Tibial nerve (tissue), 4 donors: Measurements from ENCODE around the gene EXTL1.

Source experiments
- CTCF ChIP-seq, 5 experiments: fragments of 200-600 bp in 3 of 5; fragments of 450-650 bp in 2 of 5; sonication (generic) in 3 of 5; IDR thresholded peaks; one replicate each; pipeline ENCODE4 v1.5.1; 2016 to 2019; ENCODE audit warnings: antibody characterized with exemption in 5 of 5, mild to moderate bottlenecking in 3 of 5, moderate library complexity in 2 of 5
- EP300 ChIP-seq, 2 donors: sonication (generic); formaldehyde crosslinking; IDR thresholded peaks; one replicate each; pipeline ENCODE4 v1.6.1; 2017; ENCODE audit warnings: antibody characterized with exemption in 2 of 2, mild to moderate bottlenecking in 1 of 2
- POLR2A ChIP-seq, 2 donors: fragments of 450-650 bp; IDR thresholded peaks; one replicate each; pipeline ENCODE4 v1.6.1; 2017; ENCODE audit warnings: antibody characterized with exemption in 2 of 2, mild to moderate bottlenecking in 2 of 2, moderate library complexity in 2 of 2

GRCh38 chr1:25997828-25998761 is 23.5 kb upstream of the EXTL1 start, which contains the start of gene PAFAH2:
- TF ChIP-seq CTCF (IDR thresholded peaks at IDR 0.05) = peak; percentile 86 to 100 (median 98)
- peak; percentile 93 to 95 for TF ChIP-seq EP300 (IDR thresholded peaks at IDR 0.05)
- TF ChIP-seq POLR2A (IDR thresholded peaks at IDR 0.05) = peak in 1 of 2 donors; percentile 38
